PC-9 (cell line): ENCODE results near the gene RANBP3L.

Experiments
- EZH2 ChIP-seq: fragments of 200-600 bp; sonication (generic); IDR thresholded peaks from 2 replicates; pipeline ENCODE4 v1.8.0; 2017; ENCODE audit warnings: antibody characterized with exemption, low read depth
- TF ChIP-seq, protein P1 (sequence below): fragments of 200-600 bp; sonication (generic); conservative IDR thresholded peaks from 2 replicates; pipeline ENCODE4 v1.6.1; 2017; ENCODE audit warnings: mixed run types, antibody characterized with exemption, mild to moderate bottlenecking, moderate library complexity

DNA sequence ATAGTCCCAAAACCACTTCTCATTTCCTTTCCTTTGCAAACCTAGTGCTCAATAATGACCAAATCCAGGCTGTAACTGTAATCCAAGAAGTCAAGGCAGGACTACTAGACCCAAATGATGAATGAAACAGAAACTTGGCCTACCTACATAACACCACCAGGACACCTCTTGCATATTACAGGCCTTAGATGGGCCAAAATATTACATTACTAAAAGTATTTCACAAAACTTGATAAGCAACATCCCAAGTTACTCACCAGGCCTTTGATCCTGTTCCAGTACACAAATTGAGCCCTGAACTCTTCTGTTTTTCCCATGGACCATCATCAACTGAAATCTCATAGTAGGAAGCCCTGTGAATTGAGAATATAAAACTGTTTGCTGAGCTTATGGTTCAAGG lies 94.8 kb downstream of the RANBP3L start:
- TF ChIP-seq, protein P1, sequence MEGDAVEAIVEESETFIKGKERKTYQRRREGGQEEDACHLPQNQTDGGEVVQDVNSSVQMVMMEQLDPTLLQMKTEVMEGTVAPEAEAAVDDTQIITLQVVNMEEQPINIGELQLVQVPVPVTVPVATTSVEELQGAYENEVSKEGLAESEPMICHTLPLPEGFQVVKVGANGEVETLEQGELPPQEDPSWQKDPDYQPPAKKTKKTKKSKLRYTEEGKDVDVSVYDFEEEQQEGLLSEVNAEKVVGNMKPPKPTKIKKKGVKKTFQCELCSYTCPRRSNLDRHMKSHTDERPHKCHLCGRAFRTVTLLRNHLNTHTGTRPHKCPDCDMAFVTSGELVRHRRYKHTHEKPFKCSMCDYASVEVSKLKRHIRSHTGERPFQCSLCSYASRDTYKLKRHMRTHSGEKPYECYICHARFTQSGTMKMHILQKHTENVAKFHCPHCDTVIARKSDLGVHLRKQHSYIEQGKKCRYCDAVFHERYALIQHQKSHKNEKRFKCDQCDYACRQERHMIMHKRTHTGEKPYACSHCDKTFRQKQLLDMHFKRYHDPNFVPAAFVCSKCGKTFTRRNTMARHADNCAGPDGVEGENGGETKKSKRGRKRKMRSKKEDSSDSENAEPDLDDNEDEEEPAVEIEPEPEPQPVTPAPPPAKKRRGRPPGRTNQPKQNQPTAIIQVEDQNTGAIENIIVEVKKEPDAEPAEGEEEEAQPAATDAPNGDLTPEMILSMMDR: no peak
- no peak for TF ChIP-seq EZH2
